Hepatocyte (in vitro differentiated cells): ENCODE results near the gene MBNL1. TPM values are rescaled to one million over a fixed set of nuclear protein-coding genes. Genes with fewer than 3 reads are reported as not detected.

ENCODE experiments used
- DNase-seq: peaks from one replicate; pipeline ENCODE4 v3.0.0-alpha.2; 2016; ENCODE audit warnings: low spot score
- H2AFZ ChIP-seq: fragments of 200-600 bp; sonication (generic); 2 replicates; pipeline ENCODE4 v1.6.0; 2016; ENCODE audit warnings: antibody characterized with exemption, mild to moderate bottlenecking
- H3K27ac ChIP-seq: fragments of 200-600 bp; sonication (generic); 2 replicates; pipeline ENCODE4 v1.5.1; 2016; ENCODE audit warnings: mild to moderate bottlenecking
- H3K27me3 ChIP-seq: fragments of 200-600 bp; sonication (generic); 2 replicates; pipeline ENCODE4 v1.6.1; 2016
- H3K36me3 ChIP-seq: fragments of 200-600 bp; sonication (generic); replicated peaks from 2 replicates; pipeline ENCODE4 v1.5.1; 2016; ENCODE audit warnings: low read depth; ENCODE audit not compliant: insufficient read depth
- H3K4me1 ChIP-seq: fragments of 200-600 bp; sonication (generic); 2 replicates; pipeline ENCODE4 v1.5.1; 2016; ENCODE audit warnings: mild to moderate bottlenecking, moderate library complexity; ENCODE audit not compliant: insufficient read depth
- H3K4me2 ChIP-seq: fragments of 200-600 bp; sonication (generic); 2 replicates; pipeline ENCODE4 v1.6.0; 2016
- H3K4me3 ChIP-seq: fragments of 200-600 bp; sonication (generic); 2 replicates; pipeline ENCODE4 v1.5.1; 2016; ENCODE audit warnings: mild to moderate bottlenecking
- H3K79me2 ChIP-seq: fragments of 200-600 bp; sonication (generic); 2 replicates; pipeline ENCODE4 v1.6.0; 2017; ENCODE audit warnings: mild to moderate bottlenecking
- H3K9me2 ChIP-seq: fragments of 200-600 bp; sonication (generic); replicated peaks from 2 replicates; pipeline ENCODE4 v1.6.0; 2017; ENCODE audit warnings: mild to moderate bottlenecking; ENCODE audit not compliant: insufficient read depth
- H3K9me3 ChIP-seq: fragments of 200-600 bp; sonication (generic); 2 replicates; pipeline ENCODE4 v1.5.1; 2016; ENCODE audit warnings: low read depth, mild to moderate bottlenecking
- H4K20me1 ChIP-seq: fragments of 200-600 bp; sonication (generic); 2 replicates; pipeline ENCODE4 v1.6.0; 2016; ENCODE audit warnings: mild to moderate bottlenecking; ENCODE audit not compliant: insufficient read depth, poor library complexity, severe bottlenecking
- EZH2 ChIP-seq: fragments of 200-600 bp; sonication (generic); IDR thresholded peaks from 2 replicates; pipeline ENCODE4 v1.6.1; 2016; ENCODE audit warnings: antibody characterized with exemption, mild to moderate bottlenecking, borderline replicate concordance
- EZH2phosphoT487 ChIP-seq: fragments of 200-600 bp; sonication (generic); IDR thresholded peaks from one replicate; pipeline ENCODE4 v1.6.1; 2018; ENCODE audit warnings: antibody characterized with exemption, mild to moderate bottlenecking, low read depth, moderate library complexity; ENCODE audit not compliant: unreplicated experiment, severe bottlenecking
- WGBS: methylation state at CpG from one replicate; pipeline ENCODE4 v1.1.6; 2016; ENCODE audit warnings: low lambda C conversion rate; ENCODE audit errors: missing lambda C conversion rate; 5-methylcytosine and 5-hydroxymethylcytosine counted together
- polyA plus RNA-seq: library from polyadenylated mRNA; unstranded; fragments of >200 nt; fragmentation: Nextera tagmentation; extraction: Ambion mirVana; gene quantifications from 2 replicates; pipeline ENCODE4 v1.2.1, GENCODE V29; 2016
- total RNA-seq: library from RNA; depleted of rRNA; stranded (reverse); fragments of >200 nt; gene quantifications from 2 replicates; pipeline ENCODE4 v1.2.3, GENCODE V29; 2014
- TF ChIP-seq, protein P1 (sequence below): fragments of 200-600 bp; sonication (generic); IDR thresholded peaks from 2 replicates; pipeline ENCODE4 v1.5.1; 2016; ENCODE audit warnings: antibody characterized with exemption, mild to moderate bottlenecking; ENCODE audit not compliant: poor library complexity

The MBNL1 gene
- total and polyA plus RNA-seq, 2 experiments from 2014 or later: 20.5 to 104 TPM

DNA sequence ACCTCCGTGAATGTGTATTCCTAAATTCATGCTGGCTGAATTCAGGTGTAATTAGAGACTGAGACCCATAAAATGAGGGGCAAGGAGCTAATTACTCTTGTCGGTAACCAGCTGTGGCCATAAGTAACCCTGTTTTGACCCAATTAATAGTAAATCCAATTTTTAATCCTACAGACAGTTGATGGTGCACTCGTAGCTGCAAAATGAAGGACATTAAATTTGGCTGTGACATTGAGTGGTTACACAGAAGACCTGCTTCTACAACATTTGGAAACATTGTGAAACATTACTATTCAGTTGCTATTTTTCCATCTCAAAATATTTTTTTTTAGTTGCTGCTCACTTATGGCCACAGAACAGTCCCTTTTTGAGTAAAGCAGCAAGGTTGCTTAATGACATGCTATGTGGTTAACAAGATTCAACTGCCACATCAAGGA is 33.0 kb downstream of the MBNL1 start:
- H3K36me3 ChIP-seq: no peaks in the 10 kb centered on the region
- TF ChIP-seq, protein P1, sequence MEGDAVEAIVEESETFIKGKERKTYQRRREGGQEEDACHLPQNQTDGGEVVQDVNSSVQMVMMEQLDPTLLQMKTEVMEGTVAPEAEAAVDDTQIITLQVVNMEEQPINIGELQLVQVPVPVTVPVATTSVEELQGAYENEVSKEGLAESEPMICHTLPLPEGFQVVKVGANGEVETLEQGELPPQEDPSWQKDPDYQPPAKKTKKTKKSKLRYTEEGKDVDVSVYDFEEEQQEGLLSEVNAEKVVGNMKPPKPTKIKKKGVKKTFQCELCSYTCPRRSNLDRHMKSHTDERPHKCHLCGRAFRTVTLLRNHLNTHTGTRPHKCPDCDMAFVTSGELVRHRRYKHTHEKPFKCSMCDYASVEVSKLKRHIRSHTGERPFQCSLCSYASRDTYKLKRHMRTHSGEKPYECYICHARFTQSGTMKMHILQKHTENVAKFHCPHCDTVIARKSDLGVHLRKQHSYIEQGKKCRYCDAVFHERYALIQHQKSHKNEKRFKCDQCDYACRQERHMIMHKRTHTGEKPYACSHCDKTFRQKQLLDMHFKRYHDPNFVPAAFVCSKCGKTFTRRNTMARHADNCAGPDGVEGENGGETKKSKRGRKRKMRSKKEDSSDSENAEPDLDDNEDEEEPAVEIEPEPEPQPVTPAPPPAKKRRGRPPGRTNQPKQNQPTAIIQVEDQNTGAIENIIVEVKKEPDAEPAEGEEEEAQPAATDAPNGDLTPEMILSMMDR: no peak
- TF ChIP-seq EZH2 (no peak), EZH2phosphoT487 (no peak)
- H2AFZ ChIP-seq: no peak overlapping the region
- no peaks in the 10 kb centered on the region for H3K9me3 ChIP-seq
- peak overlapping the region; percentile 31 for H3K27ac ChIP-seq
- 85% methylated on average over 3 of the region's 3 CpGs for WGBS
- H4K20me1 ChIP-seq: no peaks in the 10 kb centered on the region
- no peak for DNase-seq
- H3K79me2 ChIP-seq: peaks cover 91% of the 10 kb centered on the region
- H3K9me2 ChIP-seq: no peaks in the 10 kb centered on the region
- peaks cover 32% of the 10 kb centered on the region for H3K4me1 ChIP-seq
- no peaks in the 10 kb centered on the region for H3K27me3 ChIP-seq
- H3K4me2 ChIP-seq: peak overlapping the region; percentile 37
- no peak overlapping the region for H3K4me3 ChIP-seq

DNA sequence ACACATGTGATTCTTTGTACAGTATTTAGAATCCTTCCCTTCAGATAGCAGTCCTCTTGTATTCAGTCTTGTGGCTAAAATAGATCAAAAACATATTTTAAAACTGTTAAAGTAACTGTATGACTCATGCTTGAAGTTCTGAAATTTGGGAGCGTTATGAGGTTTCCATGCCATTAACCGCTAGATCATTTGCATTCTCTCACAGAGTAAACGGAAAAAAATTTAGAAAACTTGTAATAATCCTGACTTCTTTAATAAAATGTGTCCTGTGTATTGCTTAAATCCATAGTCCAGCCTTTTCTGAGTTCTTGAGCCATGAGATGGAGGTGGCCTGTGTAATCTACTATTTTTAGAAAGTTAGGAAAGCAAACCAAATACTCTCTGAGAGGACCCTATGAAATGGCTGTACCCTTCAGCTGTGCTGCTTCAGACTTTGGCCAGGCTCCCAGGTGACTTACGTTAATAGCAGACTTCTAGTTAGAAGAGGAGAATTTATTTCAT is 33.8 kb downstream of the MBNL1 start:
- Histone ChIP-seq H3K4me1 (peaks cover 37% of the 10 kb centered on the region), H3K4me3 (no peak overlapping the region), H4K20me1 (no peaks in the 10 kb centered on the region), H2AFZ (no peak overlapping the region), H3K79me2 (peaks cover 88% of the 10 kb centered on the region), H3K4me2 (peak overlapping the region; percentile 37), H3K36me3 (no peaks in the 10 kb centered on the region), H3K27ac (peak overlapping the region; percentile 31), H3K9me3 (no peaks in the 10 kb centered on the region), H3K9me2 (no peaks in the 10 kb centered on the region), H3K27me3 (no peaks in the 10 kb centered on the region)
- WGBS: 48% methylated on average over 4 of the region's 4 CpGs
- TF ChIP-seq EZH2phosphoT487 (no peak), EZH2 (no peak)
- TF ChIP-seq, protein P1: no peak
- peak; percentile 48 for DNase-seq

- no peak overlapping the region for H3K4me2 ChIP-seq
- H2AFZ ChIP-seq: no peak overlapping the region
- no peak overlapping the region for H3K4me3 ChIP-seq
- H3K79me2 ChIP-seq: peaks cover 83% of the 10 kb centered on the region
- H3K9me3 ChIP-seq: no peaks in the 10 kb centered on the region
- H3K9me2 ChIP-seq: no peaks in the 10 kb centered on the region
- no peaks in the 10 kb centered on the region for H3K36me3 ChIP-seq
- no peak overlapping the region for H3K27ac ChIP-seq
- no peaks in the 10 kb centered on the region for H3K27me3 ChIP-seq
- TF ChIP-seq, protein P1: no peak
- TF ChIP-seq EZH2phosphoT487 (no peak), EZH2 (no peak)
- H3K4me1 ChIP-seq: peaks cover 46% of the 10 kb centered on the region
- DNase-seq: no peak
- H4K20me1 ChIP-seq: no peaks in the 10 kb centered on the region
These were observed 35.4 kb downstream of the MBNL1 start for GRCh38 chr3:152304160-152304559.
